ENCODE measurements around the gene PTPRN2. TPM values are rescaled to one million over a fixed set of nuclear protein-coding genes. Genes with fewer than 3 reads are reported as not detected.

Gene PTPRN2
- polyA plus RNA-seq, 3 donors from 2014 or later = 1.9 to 3.7 (median 2.2) TPM

DNA sequence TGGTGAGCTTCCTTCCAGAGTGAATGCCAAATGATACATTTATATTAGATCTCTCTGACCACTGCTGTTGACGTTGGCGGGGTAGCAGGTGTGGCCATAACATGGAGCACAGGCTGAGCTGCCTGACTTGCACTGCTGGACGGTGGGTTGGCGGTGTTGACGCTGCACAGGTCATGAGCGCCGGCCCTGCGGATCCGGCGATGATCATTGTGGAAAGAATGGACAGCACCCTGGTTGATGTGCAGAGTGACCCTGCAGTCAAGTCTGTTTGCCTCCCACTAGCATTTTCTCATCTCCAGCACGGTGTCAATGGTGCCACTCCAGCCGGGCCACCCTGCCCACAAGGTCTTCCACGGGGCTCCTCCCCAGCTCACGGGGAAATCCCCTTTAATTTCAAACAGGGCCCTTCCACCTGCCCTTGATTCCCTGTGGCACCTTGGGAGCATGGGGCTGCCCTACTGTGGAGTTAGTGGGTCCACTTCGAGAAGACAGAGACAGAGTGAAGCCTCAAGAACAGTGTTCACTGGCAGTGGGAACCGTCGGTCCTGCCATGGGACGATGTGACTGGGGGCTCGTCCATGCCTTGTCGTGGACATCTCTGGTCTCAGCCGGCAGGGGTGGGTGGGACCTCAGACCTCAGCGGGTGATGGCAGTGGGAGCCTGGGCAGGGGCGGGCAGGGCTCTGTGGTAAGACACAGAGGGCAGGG, 613.5 kb downstream of the PTPRN2 start:
- peaks cover 5 to 29% (median 20%) of the 10 kb centered on the region in 6 donors for H3K9me3 Mint-ChIP-seq
- no peak overlapping the region for H3K4me3 Mint-ChIP-seq
- no peak overlapping the region for H3K27ac Mint-ChIP-seq
- peaks cover 0 to 8% (median 2%) of the 10 kb centered on the region in 3 donors for H3K27me3 Mint-ChIP-seq (ENCODE audit: low read depth in 3 of 3)
- no peak for DNase-seq
- H3K4me1 Mint-ChIP-seq = no peaks in the 10 kb centered on the region
- H3K36me3 Mint-ChIP-seq = peaks cover 0 to 4% (median 4%) of the 10 kb centered on the region in 3 donors

DNA sequence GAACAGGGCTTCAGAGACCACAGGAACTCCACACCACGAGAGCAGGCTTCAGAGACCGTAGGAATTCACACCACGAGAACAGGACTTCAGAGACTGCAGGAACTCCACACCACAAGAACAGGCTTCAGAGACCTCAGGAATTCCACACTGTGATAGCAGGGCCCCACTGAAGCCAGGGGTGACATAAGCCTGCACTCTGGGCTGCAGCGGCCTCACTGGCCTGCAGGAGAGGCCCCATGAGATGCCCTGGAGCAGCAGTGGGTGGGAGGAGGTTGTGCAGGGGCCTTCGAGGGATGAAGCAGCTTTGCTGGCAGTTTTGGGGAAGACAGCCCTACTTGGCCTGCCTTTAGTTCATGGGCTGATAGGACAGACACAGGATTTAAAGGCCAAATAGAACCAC, 614.7 kb downstream of the PTPRN2 start:
- Mint-ChIP-seq H3K27ac (no peak overlapping the region), H3K4me1 (no peaks in the 10 kb centered on the region), H3K36me3 (peaks cover 0 to 4% (median 4%) of the 10 kb centered on the region in 3 donors), H3K9me3 (peaks cover 5 to 29% (median 23%) of the 10 kb centered on the region in 6 donors), H3K4me3 (no peak overlapping the region), H3K27me3 (ENCODE audit: low read depth in 3 of 3) (peaks cover 0 to 11% (median 2%) of the 10 kb centered on the region in 3 donors)
- DNase-seq = no peak

DNA sequence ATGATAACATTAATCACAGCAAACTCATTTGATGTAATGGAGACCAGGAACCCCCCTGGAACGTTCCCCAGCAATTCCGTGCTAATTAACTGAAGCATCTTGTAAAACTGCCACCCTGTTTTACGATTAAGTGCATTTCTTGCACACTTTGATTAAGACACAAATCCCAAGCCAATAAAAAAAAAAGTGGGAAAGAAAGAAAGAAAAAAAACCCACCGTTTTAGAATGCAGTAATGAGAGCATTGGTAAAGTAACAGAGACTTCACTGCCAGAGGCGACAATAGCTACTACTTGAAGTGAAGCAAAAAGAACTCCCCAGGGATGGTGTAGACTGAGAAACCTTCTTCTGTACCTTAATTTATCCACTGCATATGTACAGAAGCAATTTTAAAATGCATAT, 616.1 kb downstream of the PTPRN2 start:
- Mint-ChIP-seq H3K27ac (no peak overlapping the region), H3K4me1 (no peaks in the 10 kb centered on the region)

DNA sequence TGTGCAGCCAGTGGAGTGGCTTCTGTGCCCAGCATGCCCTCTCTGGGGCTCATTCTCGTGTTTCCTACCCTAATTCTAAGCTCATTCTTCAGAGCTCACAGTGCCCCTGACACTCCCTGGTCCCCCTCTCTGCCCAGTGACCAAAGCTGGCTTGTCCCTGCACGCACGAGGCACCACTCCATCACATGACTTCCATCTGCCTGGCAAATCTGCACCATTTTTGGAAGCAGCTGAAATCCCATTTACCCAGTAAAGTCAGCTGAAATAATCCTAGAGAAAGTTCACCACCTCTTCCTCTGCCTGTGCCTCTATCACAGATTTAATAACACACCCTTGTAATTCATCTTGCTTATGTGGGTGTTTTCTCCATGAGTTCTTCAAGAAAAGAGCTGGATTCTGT, 616.9 kb downstream of the PTPRN2 start:
- H3K4me1 Mint-ChIP-seq = no peaks in the 10 kb centered on the region
- no peak overlapping the region for H3K4me3 Mint-ChIP-seq
- H3K36me3 Mint-ChIP-seq = peaks cover 0 to 4% (median 0%) of the 10 kb centered on the region in 3 donors
- DNase-seq = no peak
- no peak overlapping the region for H3K27ac Mint-ChIP-seq
- peaks cover 0 to 6% (median 2%) of the 10 kb centered on the region in 3 donors for H3K27me3 Mint-ChIP-seq (ENCODE audit: low read depth in 3 of 3)
- peaks cover 6 to 29% (median 23%) of the 10 kb centered on the region in 6 donors for H3K9me3 Mint-ChIP-seq

More for the DNA sequence above, 616.1 kb downstream of the PTPRN2 start:
- no peak overlapping the region for H3K4me3 Mint-ChIP-seq
- peaks cover 0 to 10% (median 2%) of the 10 kb centered on the region in 3 donors for H3K27me3 Mint-ChIP-seq (ENCODE audit: low read depth in 3 of 3)
- peaks cover 0 to 4% (median 4%) of the 10 kb centered on the region in 3 donors for H3K36me3 Mint-ChIP-seq
- peaks cover 6 to 29% (median 23%) of the 10 kb centered on the region in 6 donors for H3K9me3 Mint-ChIP-seq
- no peak for DNase-seq

DNA sequence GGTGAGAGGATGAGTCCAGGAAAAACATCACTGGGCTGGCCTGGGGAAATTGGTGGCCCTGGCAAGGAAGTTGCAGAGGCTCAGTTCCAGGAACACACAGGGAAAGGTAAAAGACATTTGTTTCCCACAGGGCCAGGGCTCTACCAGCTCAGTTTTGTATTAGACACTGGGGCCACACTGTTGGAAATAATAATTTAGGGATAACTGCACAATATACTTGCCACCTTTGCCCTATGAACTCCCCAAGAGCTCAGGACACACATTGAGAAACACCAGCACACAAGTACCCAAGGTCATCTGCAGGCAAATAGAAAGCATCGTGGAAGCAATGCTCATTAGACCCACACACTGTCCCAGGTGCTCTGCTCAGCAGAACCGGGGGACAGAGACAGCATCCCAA, 617.6 kb downstream of the PTPRN2 start:
- H3K27me3 Mint-ChIP-seq (ENCODE audit: low read depth in 3 of 3) = peaks cover 2 to 6% (median 3%) of the 10 kb centered on the region in 3 donors
- H3K9me3 Mint-ChIP-seq = peaks cover 3 to 24% (median 17%) of the 10 kb centered on the region in 6 donors
- H3K36me3 Mint-ChIP-seq = peaks cover 0 to under 1% (median 0%) of the 10 kb centered on the region in 3 donors
- no peak for DNase-seq
- H3K27ac Mint-ChIP-seq = no peak overlapping the region
- H3K4me3 Mint-ChIP-seq = no peak overlapping the region
- no peaks in the 10 kb centered on the region for H3K4me1 Mint-ChIP-seq

DNA sequence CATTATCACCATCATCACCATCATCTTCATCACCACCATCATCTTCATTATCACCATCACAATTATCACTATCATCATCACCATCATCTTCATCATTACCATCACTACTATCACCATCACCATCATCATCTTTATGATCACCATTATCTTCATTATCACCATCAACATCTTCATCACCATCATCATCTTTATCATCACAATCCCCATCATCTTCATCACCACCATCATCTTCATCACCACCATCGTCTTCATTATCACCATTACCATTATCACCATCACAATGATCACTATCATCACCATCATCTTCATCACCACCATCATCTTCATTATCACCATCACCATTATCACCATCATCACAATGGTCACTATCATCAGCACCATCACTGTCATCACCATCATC, 621.1 kb downstream of the PTPRN2 start:
- H3K27me3 Mint-ChIP-seq (ENCODE audit: low read depth in 3 of 3) = peaks cover 3 to 9% (median 6%) of the 10 kb centered on the region in 3 donors
- peaks cover 1 to 14% (median 9%) of the 10 kb centered on the region in 6 donors for H3K9me3 Mint-ChIP-seq
- no peaks in the 10 kb centered on the region for H3K4me1 Mint-ChIP-seq
- no peaks in the 10 kb centered on the region for H3K36me3 Mint-ChIP-seq
- DNase-seq = no peak
- no peak overlapping the region for H3K4me3 Mint-ChIP-seq
- no peak overlapping the region for H3K27ac Mint-ChIP-seq

DNA sequence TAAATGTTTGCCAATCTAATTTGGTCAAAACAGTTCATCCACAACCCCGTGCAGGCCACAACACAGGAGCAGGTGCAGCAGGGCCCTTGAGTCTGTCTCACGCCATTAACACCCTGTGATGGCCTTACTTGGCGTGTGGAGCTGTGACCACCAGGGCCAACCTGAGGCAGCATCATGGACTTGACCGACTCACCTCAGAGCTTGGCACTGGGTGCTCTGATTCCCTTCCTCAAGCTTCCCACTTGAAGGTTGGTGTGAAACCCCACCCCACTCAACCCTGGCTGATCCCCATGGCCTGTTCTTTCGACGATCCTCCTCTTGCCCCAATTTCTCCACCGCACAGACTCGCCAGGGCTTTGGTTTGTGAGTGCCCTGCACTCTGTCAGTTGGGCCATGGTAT, 623.1 kb downstream of the PTPRN2 start:
- H3K9me3 Mint-ChIP-seq = peaks cover 0 to 8% (median 2%) of the 10 kb centered on the region in 6 donors
- H3K4me1 Mint-ChIP-seq = no peaks in the 10 kb centered on the region
- H3K36me3 Mint-ChIP-seq = no peaks in the 10 kb centered on the region
- no peak overlapping the region for H3K4me3 Mint-ChIP-seq
- no peak for DNase-seq
- H3K27me3 Mint-ChIP-seq (ENCODE audit: low read depth in 3 of 3) = peaks cover 3 to 14% (median 5%) of the 10 kb centered on the region in 3 donors
- no peak overlapping the region for H3K27ac Mint-ChIP-seq

DNA sequence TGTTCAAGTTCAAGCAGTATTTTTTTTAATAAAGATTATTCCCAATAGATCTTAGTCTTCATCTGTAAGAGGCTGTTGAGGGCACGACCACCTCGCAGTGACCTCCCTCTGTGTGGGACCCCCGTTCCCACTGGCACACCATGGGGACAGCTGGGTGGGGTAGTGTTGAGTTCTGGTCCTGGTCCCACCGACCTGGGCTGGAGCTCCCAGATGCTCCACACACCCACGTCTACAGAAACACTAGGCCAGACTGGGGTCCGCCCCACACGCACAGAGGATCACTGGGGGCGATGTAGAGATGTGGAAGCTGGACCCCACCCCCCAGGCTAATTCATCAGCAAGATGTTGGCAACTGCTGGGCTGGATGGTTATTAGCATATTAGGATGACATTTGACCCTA, 623.6 kb downstream of the PTPRN2 start:
- no peak for DNase-seq
- Mint-ChIP-seq H3K4me3 (no peak overlapping the region), H3K9me3 (peaks cover 0 to 4% (median under 1%) of the 10 kb centered on the region in 6 donors), H3K4me1 (no peaks in the 10 kb centered on the region), H3K27ac (no peak overlapping the region), H3K27me3 (ENCODE audit: low read depth in 3 of 3) (peaks cover 3 to 14% (median 3%) of the 10 kb centered on the region in 3 donors), H3K36me3 (no peaks in the 10 kb centered on the region)

DNA sequence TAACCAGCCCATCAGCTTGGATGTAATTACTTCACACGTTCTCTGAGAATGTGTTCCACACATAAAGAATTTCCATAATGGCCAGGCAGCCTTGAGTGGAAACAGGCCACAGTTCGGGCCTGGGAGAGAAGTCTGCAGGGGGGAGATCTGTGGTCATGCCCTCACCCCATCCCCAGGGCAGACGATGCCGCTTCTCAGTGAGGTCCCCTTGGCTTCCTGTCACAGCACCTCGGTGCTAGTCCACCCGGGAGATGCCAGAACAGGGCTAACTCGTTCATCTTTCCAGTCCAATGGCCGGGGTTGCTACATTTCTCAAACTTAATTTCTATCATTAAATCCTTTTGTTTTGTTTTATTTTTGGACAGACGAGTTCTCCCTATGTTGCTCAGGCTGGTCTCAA, 624.1 kb downstream of the PTPRN2 start:
- Mint-ChIP-seq H3K4me3 (no peak overlapping the region), H3K27ac (no peak overlapping the region), H3K36me3 (no peaks in the 10 kb centered on the region), H3K9me3 (peaks cover 0 to 4% (median under 1%) of the 10 kb centered on the region in 6 donors), H3K27me3 (ENCODE audit: low read depth in 3 of 3) (peaks cover under 1 to 14% (median 3%) of the 10 kb centered on the region in 3 donors), H3K4me1 (no peaks in the 10 kb centered on the region)
- DNase-seq = no peak

DNA sequence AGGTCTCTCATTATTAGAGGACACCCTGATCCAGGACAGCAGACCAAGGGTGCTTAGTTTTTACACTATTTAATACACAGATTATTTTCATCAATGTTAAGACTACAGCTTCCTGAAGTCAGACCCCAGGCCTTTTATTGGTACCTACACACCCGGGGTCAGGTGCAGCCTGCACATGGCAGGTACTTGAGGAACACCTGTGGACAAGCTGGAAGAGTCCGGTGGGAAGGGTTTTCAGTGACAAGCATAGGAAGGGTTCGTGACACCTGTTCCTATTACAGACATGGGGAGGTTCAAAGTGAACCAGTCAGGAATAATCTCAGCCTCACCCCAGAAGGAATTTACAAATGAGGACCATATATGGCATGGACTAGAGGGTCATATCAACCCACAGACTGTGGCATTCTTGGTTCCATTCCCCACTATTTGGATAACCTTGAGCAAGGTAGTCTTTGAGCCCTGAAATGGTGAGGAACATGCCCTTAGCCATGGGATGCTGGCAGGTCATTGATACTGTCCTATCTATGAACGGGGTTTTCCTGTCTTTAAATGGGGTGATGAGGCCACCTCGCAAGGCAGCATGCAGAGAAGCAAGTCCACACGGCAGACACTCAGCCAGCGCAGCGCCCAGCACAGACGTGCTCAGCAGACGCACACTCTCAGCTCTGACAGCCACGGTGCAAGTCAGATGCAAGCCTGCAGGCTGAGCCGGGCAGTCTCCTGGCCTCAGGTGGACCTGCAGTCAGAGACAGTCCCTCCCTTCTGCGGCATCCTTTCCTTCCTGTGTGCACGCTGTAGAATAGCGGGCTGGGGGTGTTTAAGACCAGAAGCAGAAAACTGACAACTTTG, 624.9 kb downstream of the PTPRN2 start:
- Mint-ChIP-seq H3K4me1 (no peaks in the 10 kb centered on the region), H3K27ac (no peak overlapping the region), H3K27me3 (ENCODE audit: low read depth in 3 of 3) (peaks cover 0 to 14% (median 3%) of the 10 kb centered on the region in 3 donors), H3K4me3 (no peak overlapping the region), H3K9me3 (peaks cover 0 to 2% (median 0%) of the 10 kb centered on the region in 6 donors), H3K36me3 (no peaks in the 10 kb centered on the region)
- no peak for DNase-seq

DNA sequence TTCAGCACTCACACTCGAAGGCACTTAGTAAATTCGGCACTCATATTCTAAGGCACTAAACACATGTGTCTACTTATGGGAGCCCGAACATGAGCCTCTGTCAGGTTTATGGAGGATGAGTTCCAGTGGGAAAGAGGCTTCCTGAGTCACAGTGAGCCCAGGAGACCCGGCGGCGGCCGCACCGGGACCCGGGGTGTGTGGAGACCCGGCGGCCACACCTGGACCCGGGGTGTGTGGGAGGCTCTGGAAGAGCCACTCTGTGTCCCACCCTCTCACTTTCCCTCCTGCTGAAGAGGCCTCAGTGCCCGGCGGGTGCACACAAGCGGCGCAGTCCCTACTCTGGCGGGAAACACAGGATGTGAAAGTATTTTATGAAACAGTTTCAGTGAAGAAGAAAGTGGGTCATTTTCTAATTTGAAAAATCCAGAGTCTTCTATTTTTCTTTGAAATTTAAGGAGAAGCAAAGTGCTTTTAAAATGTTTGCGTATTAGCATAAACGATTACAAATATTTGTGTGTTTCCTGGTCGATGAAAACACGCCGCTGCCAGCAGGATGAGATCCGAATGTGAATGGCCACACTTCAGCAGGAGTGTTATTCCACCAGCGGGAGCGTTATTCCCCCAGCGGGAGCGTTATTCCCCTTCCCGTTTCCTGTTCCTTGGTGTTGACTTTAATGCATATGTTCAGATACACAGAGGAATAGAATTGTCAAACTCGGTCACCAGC, 625.7 kb downstream of the PTPRN2 start:
- peaks cover 0 to 14% (median 3%) of the 10 kb centered on the region in 3 donors for H3K27me3 Mint-ChIP-seq (ENCODE audit: low read depth in 3 of 3)
- no peak for DNase-seq
- H3K36me3 Mint-ChIP-seq = no peaks in the 10 kb centered on the region
- H3K4me1 Mint-ChIP-seq = no peaks in the 10 kb centered on the region
- no peak overlapping the region for H3K4me3 Mint-ChIP-seq
- H3K9me3 Mint-ChIP-seq = peaks cover 0 to 2% (median 0%) of the 10 kb centered on the region in 6 donors
- no peak overlapping the region for H3K27ac Mint-ChIP-seq

DNA sequence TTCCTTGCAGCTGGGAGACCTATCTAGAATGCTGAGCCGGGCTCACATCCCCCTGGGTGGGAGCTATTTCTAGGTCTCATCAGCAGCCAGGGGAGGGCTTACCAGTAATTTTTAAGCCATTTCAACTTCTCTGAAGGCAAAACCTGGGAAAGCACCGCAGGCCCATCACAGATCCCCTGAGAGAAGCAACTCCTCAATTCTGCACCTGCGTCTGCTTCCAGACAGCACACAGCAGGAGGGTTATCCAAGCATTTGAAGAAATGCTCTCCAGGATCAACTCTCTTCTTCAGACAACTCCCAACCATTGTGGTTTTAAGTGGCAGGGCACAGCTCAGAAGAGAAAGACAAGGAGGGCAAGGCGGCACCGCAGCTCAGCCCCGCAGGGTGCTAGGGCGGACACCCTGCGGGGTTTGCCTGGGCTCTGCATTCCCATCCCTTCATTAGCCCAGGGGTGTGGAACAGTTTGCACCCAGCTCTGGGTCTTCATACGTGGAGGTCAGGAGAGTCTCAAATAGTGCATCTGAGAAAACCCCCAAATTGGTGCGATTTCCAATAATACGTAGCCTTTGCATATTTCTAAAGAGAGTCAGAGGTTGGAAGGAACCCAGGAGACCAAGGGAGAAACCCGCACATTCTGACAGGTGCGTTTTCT, 632.1 kb downstream of the PTPRN2 start:
- Mint-ChIP-seq H3K4me3 (no peak overlapping the region), H3K36me3 (no peaks in the 10 kb centered on the region), H3K27ac (no peak overlapping the region), H3K9me3 (peaks cover 0 to 2% (median 0%) of the 10 kb centered on the region in 6 donors), H3K4me1 (no peaks in the 10 kb centered on the region), H3K27me3 (ENCODE audit: low read depth in 3 of 3) (peaks cover 0 to 8% (median 1%) of the 10 kb centered on the region in 3 donors)
- DNase-seq = no peak

DNA sequence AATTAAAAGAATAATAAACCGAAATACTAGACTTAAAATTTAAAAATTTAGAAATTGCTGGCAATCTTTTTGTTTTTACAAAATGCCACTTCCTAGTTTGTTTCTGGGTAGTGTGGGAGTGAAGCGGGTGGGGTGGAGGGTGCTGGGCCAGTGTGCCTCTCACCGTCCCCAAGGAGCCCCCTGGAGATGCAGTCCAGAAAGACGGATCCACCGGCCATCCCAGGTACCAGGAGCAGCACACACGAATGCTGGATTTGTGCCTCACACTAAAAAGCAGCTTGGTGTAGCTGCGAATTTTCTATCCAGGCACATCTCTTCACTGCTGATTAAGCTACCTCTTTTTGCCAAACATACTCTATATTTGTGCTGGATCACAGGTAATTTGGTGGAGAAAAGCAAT, 632.7 kb downstream of the PTPRN2 start:
- H3K36me3 Mint-ChIP-seq = no peaks in the 10 kb centered on the region
- H3K27ac Mint-ChIP-seq = no peak overlapping the region
- peaks cover 0 to 2% (median 0%) of the 10 kb centered on the region in 6 donors for H3K9me3 Mint-ChIP-seq
- DNase-seq = no peak
- no peaks in the 10 kb centered on the region for H3K4me1 Mint-ChIP-seq
- H3K4me3 Mint-ChIP-seq = no peak overlapping the region
- H3K27me3 Mint-ChIP-seq (ENCODE audit: low read depth in 3 of 3) = peaks cover 0 to 5% (median 1%) of the 10 kb centered on the region in 3 donors
